Ectodermal cell (in vitro differentiated cells): ENCODE data around the gene ALS2CL.

Experiments
- H3K27ac ChIP-seq: 2 replicates; pipeline ENCODE4 v1.7.0; 2013; ENCODE audit warnings: mild to moderate bottlenecking, low read depth, low read length; ENCODE audit not compliant: insufficient read depth, poor library complexity, severe bottlenecking
- H3K27me3 ChIP-seq: 2 replicates; pipeline ENCODE4 v1.7.0; 2013; ENCODE audit warnings: mild to moderate bottlenecking, low read length; ENCODE audit not compliant: insufficient read depth, control insufficient read depth, poor library complexity, severe bottlenecking
- H3K36me3 ChIP-seq: one replicate; pipeline ENCODE4 v1.7.0; 2013; ENCODE audit warnings: low read length; ENCODE audit not compliant: control insufficient read depth, insufficient read depth
- H3K4me1 ChIP-seq: one replicate; pipeline ENCODE4 v1.7.0; 2013; ENCODE audit warnings: low read length; ENCODE audit not compliant: control insufficient read depth, insufficient read depth
- H3K4me3 ChIP-seq: 2 replicates; pipeline ENCODE4 v1.7.0; 2013; ENCODE audit warnings: low read depth, low read length, control low read depth; ENCODE audit not compliant: insufficient read depth
- H3K9me3 ChIP-seq: 2 replicates; pipeline ENCODE4 v1.7.0; 2013; ENCODE audit warnings: mild to moderate bottlenecking, low read length, moderate library complexity; ENCODE audit not compliant: control insufficient read depth
- WGBS, 2 experiments: methylation state at CpG; one replicate each; pipeline ENCODE4 v1.1.7; 2013; ENCODE audit warnings: missing lambda C conversion rate in 2 of 2; 5-methylcytosine and 5-hydroxymethylcytosine counted together

ALS2CL gene

DNA sequence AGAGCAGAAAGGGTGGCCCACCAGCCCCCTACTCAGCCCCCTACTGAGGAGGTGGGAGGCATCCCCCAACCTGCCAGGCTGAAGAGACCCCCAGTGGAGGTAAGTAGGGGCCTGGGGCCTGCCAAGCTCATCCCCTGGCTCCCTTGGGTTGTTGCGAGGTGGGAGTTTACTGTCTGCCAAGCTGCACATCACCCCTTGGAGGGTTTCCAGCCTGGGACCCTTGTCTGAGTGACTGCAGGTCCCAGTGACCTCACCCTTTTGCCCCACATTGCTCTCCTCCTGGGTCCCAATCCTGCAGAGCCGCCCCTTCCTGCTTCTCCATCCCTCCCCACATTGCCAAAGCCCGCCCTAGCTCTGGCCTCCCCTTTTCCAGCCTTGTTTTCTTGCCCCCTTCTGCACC lies 1.0 kb upstream of the ALS2CL start:
- Histone ChIP-seq H3K4me1 (peaks cover 10% of the 10 kb centered on the region), H3K36me3 (no peaks in the 10 kb centered on the region), H3K4me3 (no peak overlapping the region), H3K27me3 (peaks cover 37% of the 10 kb centered on the region), H3K9me3 (no peaks in the 10 kb centered on the region), H3K27ac (no peak overlapping the region)
- 90 to 94% methylated on average over 3 of the region's 3 CpGs for WGBS, 2 experiments

- Histone ChIP-seq H3K4me1 (peaks cover 10% of the 10 kb centered on the region), H3K9me3 (no peaks in the 10 kb centered on the region), H3K27ac (no peak overlapping the region), H3K27me3 (peaks cover 37% of the 10 kb centered on the region), H3K4me3 (peak overlapping the region; percentile 57), H3K36me3 (no peaks in the 10 kb centered on the region)
- WGBS, 2 experiments: 47% methylated on average over 30 of the region's 30 CpGs
These were observed 380 bp upstream of the ALS2CL start for GRCh38 chr3:46693892-46694226.

GRCh38 chr3:46692566-46692990 lies 901 bp downstream of the ALS2CL start:
- H3K27ac ChIP-seq: no peak overlapping the region
- H3K27me3 ChIP-seq: peaks cover 37% of the 10 kb centered on the region
- no peaks in the 10 kb centered on the region for H3K9me3 ChIP-seq
- 48% methylated on average over 11 of the region's 11 CpGs for WGBS, 2 experiments
- H3K36me3 ChIP-seq: no peaks in the 10 kb centered on the region
- H3K4me3 ChIP-seq: peak overlapping the region; percentile 57
- H3K4me1 ChIP-seq: peaks cover 10% of the 10 kb centered on the region

GRCh38 chr3:46690798-46691197 lies 2.7 kb downstream of the ALS2CL start:
- 90 to 95% methylated on average over 5 of the region's 5 CpGs for WGBS, 2 experiments
- Histone ChIP-seq H3K27ac (no peak overlapping the region), H3K36me3 (no peaks in the 10 kb centered on the region), H3K4me1 (peaks cover 10% of the 10 kb centered on the region), H3K4me3 (no peak overlapping the region), H3K9me3 (no peaks in the 10 kb centered on the region), H3K27me3 (peaks cover 37% of the 10 kb centered on the region)

DNA sequence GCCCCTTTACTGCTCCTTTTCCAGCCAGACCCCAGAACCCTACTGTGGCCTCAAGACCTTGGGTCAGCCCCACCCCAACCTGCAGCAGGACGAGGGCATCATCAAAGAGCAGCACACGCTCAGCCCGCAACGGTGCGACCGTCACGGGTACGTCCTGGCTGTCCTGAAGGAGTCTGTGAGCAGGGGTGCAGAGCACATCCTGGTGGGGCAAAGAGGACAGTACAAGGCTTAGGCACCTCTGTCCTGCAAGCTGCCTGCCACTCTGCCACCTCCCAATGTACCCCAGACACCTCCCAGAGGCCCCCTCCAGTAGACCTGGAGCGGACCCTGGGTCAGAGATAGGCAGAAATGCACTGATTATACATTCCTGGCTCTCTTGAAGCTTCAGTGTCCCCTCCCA lies 8.0 kb downstream of the ALS2CL start:
- 89 to 94% methylated on average over 9 of the region's 9 CpGs for WGBS, 2 experiments
- Histone ChIP-seq H3K36me3 (no peaks in the 10 kb centered on the region), H3K4me1 (peaks cover 7% of the 10 kb centered on the region), H3K27ac (no peak overlapping the region), H3K4me3 (no peak overlapping the region), H3K27me3 (no peaks in the 10 kb centered on the region), H3K9me3 (no peaks in the 10 kb centered on the region)

DNA sequence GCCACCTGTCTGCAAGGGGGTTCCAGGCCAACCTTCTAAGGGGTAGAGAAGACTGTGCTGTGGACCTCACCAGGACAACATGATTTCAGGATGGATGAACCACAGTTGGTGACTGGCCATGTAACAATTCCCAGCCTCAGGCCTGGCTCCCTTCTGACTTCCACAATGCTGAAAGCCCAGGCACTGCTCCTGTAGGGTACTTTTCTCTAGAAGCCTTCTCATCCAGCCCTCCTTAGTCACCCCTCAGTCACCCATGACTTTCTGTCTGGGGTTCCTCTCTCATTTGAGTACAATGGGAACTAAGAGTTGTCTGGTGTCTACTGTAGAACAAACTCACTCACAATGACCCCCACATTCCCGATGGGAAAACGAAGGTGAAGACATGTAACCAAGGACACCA lies 8.6 kb downstream of the ALS2CL start:
- Histone ChIP-seq H3K4me1 (peaks cover 8% of the 10 kb centered on the region), H3K27me3 (no peaks in the 10 kb centered on the region), H3K4me3 (no peak overlapping the region), H3K27ac (no peak overlapping the region), H3K36me3 (no peaks in the 10 kb centered on the region), H3K9me3 (no peaks in the 10 kb centered on the region)
- WGBS, 2 experiments: 91 to 92% methylated on average over 2 of the region's 2 CpGs

DNA sequence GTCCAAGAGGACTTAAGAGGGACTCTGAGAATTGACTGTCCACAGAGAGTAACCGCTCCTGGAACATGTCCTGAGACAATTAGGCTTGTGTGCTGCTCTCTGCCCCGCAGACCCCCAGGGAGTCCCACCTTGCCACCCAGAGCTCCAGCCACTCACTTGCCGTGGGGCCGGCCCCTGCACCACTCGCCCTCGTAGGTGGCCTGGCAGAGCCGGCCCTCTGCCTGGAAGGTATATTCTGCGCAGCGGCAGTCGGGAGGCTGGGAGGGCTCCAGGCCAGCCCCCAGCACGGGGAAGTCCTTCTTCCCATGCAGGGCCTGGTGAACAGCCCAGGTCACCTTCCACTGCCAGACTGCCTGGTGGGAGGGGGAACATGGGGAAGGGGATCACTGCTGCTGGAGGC lies 10.5 kb downstream of the ALS2CL start:
- 92 to 96% methylated on average over 11 of the region's 11 CpGs for WGBS, 2 experiments
- H3K4me3 ChIP-seq: no peak overlapping the region
- H3K27me3 ChIP-seq: no peaks in the 10 kb centered on the region
- H3K27ac ChIP-seq: no peak overlapping the region
- no peaks in the 10 kb centered on the region for H3K36me3 ChIP-seq
- no peaks in the 10 kb centered on the region for H3K9me3 ChIP-seq
- H3K4me1 ChIP-seq: peaks cover 8% of the 10 kb centered on the region

DNA sequence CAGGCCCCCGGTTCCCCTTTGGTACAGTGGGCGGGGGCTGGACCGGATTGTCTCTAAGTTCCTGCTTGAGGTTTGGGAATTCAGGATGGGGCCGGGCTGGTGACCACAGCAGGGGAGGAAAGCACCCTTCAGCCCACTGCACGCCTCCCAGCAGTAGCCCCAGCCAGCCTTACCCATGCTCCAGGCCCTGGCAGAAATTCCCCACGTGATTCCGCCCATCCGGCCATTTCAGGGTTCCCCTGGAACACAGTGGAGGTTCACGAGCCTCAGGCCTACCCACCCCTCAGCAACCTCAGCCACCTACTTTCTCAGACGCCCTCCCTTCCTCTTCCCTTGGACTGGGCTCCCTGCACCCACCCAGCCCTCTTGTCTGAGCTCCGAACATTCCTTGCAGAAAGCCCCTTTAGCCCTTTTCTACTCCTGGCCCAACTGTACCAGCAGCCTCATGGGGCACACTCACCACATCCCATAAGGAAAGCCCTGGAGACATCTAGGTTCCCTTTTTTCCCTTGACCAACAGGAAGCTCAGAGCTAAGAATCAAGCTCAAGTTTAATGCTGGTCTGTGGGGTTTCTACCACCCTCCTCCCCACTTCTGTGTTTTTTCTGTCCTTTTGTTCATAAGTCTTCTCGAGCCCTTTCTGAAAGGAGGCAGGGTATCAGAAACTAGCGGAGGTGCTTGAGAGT lies 11.5 kb downstream of the ALS2CL start:
- H3K9me3 ChIP-seq: no peaks in the 10 kb centered on the region
- H3K27me3 ChIP-seq: no peaks in the 10 kb centered on the region
- no peak overlapping the region for H3K4me3 ChIP-seq
- H3K36me3 ChIP-seq: no peaks in the 10 kb centered on the region
- 91 to 93% methylated on average over 13 of the region's 13 CpGs for WGBS, 2 experiments
- peaks cover 8% of the 10 kb centered on the region for H3K4me1 ChIP-seq
- H3K27ac ChIP-seq: no peak overlapping the region

DNA sequence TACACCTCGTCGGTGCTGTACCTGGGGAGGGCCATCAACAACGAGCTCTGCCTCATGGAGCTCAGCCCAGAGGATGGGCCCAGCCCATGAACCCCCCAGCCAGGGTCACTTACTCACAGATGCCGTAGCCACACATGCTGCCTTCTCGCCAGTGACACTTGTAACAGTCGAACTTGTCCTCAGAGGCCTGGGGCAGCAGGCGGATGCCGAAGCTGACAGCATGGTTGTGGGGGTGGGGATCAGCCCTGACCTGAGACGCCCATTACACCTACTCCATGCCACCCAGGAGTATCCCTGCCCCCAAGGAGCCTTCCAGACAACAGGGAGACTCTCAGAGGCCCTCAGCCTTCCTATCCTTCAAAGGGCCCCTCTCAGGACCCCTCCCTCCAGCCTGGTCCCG lies 12.1 kb downstream of the ALS2CL start:
- Histone ChIP-seq H3K27ac (no peak overlapping the region), H3K9me3 (no peaks in the 10 kb centered on the region), H3K36me3 (no peaks in the 10 kb centered on the region), H3K27me3 (no peaks in the 10 kb centered on the region), H3K4me3 (no peak overlapping the region), H3K4me1 (peaks cover 8% of the 10 kb centered on the region)
- WGBS, 2 experiments: 87 to 88% methylated on average over 10 of the region's 10 CpGs

GRCh38 chr3:46680298-46680826 lies 13.1 kb downstream of the ALS2CL start:
- H3K9me3 ChIP-seq: no peaks in the 10 kb centered on the region
- no peak overlapping the region for H3K4me3 ChIP-seq
- WGBS, 2 experiments: 89 to 94% methylated on average over 9 of the region's 9 CpGs
- H3K27me3 ChIP-seq: no peaks in the 10 kb centered on the region
- H3K36me3 ChIP-seq: no peaks in the 10 kb centered on the region
- H3K4me1 ChIP-seq: peaks cover 8% of the 10 kb centered on the region
- no peak overlapping the region for H3K27ac ChIP-seq
